ES-I3 (cell line): ENCODE results near the gene ZNF500.

Source experiments
- H3K36me3 ChIP-seq: 2 replicates; pipeline ENCODE4 v1.6.1; 2013; ENCODE audit warnings: mild to moderate bottlenecking, low read length, control low read depth, moderate library complexity; ENCODE audit not compliant: insufficient read depth
- H3K4me1 ChIP-seq: 2 replicates; pipeline ENCODE4 v1.6.1; 2013; ENCODE audit warnings: mild to moderate bottlenecking, control low read depth, low read length; ENCODE audit not compliant: insufficient read depth
- H3K9ac ChIP-seq: 2 replicates; pipeline ENCODE4 v1.6.1; 2013; ENCODE audit warnings: low read depth, mild to moderate bottlenecking, low read length, moderate library complexity
- H3K9me3 ChIP-seq: 2 replicates; pipeline ENCODE4 v1.6.1; 2013; ENCODE audit warnings: mild to moderate bottlenecking, low read length, moderate library complexity; ENCODE audit not compliant: control insufficient read depth, insufficient read depth

Gene ZNF500

DNA sequence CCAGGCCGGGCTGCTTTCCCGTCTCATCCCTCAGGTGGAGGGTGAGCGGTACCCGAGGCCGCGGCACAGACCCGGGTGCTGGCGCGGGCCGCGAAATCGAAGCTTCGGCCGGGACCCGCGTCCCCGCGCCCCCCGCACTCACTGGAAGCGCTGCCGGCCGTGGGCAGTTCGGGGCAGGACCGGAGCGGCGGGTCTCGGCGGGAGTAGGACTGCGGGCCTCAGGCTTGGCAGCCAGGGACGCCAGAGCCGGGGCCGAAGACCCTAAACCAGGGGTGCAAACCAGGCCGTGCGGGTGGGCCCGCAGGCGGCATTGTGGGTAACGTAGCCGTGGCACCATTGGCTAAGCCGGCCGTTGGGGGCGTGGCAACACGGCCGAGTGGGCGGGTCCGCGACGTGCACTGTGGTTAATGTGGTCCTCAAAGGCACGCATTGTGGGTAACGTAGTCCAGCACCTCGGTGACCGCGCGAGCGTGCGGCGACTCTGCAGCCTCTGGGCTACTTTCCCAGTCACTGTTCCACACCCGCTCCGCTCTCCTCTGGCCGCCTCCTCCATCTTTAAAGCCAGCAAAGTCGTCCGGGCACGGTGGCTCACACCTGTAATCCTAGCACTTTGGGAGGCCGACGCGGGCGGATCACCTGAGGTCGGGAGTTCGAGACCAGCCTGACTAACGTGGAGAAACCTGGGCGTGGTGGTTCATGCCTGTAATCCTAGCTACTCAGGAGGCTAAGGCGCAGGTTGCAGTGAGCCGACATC, at the start of gene ZNF500:
Gene ZNF500, minus strand, starts transcription at position 288 of the 754 bp plus-strand sequence. CDS start 1,184 bp downstream, outside the sequence.
- Histone ChIP-seq H3K36me3 (no peaks in the 10 kb centered on the region), H3K9ac (peak within 1 kb of the TSS; percentile 98), H3K9me3 (no peaks in the 10 kb centered on the region), H3K4me1 (no peaks in the 10 kb centered on the region)

DNA sequence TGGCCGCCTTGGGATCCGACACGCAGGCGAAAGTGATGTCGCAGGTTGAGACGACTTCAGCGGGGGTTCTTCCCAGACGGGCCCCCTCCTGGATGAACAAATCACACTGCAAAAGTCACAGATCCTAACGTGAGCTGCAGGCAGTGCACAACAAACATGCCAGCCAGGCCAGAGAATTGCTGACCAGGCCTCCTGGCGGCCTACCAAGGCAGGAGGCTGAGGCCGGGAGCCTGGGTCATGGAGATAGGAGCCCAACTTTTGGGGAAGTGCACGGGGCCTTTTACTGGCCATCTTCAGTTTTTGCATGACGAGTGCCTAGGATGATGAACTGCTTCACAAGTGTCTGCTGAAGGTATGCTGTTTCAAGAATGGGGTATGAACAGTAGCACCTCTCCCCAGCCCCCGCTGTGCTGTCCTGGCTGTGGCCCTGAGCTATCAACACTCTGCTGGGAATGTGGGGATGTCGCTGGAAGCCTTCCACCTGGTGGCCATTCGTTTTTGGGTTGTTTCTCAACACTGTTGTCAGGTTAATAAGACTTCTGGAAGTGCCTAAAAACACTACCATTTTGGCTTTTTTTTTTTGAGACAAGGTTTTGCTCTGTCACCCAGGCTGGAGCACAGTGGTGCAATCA, 47.7 kb upstream of the ZNF500 start:
- H3K4me1 ChIP-seq: no peaks in the 10 kb centered on the region
- no peak overlapping the region for H3K9ac ChIP-seq
- peaks cover 18% of the 10 kb centered on the region for H3K36me3 ChIP-seq

DNA sequence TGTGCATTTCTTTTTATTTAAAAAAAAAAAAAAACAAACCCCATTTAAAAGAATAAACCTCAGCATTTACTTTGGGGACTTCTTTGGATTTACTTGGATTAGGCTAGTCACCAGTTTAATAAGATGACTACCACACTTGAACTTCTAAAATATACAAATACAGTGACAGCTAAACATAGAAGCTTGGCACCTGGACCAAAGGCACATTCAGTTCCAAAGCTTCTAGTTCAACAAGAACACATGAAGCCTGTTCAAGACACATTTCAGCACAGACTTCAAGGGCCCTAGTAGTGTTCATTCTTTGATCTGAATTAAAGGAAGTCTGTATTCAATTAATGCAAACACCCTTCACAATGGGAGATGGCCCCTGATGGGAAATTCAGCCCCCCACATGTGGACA, 47.1 kb upstream of the ZNF500 start:
- no peak overlapping the region for H3K9ac ChIP-seq
- no peaks in the 10 kb centered on the region for H3K4me1 ChIP-seq
- no peaks in the 10 kb centered on the region for H3K9me3 ChIP-seq
- peaks cover 18% of the 10 kb centered on the region for H3K36me3 ChIP-seq

More for the DNA sequence above, 47.7 kb upstream of the ZNF500 start:
- H3K9me3 ChIP-seq: no peaks in the 10 kb centered on the region

DNA sequence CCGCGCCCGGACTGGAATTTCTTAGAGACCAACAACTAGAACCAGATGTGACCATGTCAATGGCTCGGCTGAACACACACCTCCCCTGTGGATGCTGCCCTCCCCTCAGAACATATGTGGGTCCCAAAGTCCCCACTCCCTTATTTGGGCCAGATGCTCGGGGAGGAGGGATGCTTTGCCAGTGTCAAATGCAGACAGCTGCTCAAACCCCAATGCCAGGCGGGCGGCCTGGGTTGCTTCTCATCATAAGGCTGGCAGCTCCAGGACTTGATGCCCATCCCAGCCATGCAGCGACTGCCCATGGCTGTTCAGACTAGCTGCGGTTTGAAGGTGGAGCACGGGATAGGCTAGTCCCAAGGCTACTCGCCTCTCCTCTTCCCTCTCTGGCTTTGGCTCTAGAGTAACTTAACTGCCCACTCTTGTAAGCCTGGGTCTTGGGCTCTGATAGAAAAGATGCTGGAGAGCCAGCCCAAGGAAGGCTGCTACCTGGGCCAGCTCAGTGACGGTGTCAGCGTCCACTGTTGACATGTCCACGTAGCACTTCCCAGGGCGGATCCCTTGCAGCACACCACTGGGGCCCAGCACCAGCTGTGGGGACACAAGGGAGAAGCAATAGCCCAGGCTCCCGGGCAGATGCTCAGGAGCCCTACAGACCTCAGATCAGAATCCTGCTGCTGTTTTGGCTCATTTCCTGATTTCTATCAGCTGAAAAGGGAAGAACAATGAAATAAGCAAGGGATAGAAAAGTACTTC, 46.5 kb upstream of the ZNF500 start:
- Histone ChIP-seq H3K9ac (no peak overlapping the region), H3K4me1 (no peaks in the 10 kb centered on the region), H3K9me3 (no peaks in the 10 kb centered on the region), H3K36me3 (peaks cover 14% of the 10 kb centered on the region)

DNA sequence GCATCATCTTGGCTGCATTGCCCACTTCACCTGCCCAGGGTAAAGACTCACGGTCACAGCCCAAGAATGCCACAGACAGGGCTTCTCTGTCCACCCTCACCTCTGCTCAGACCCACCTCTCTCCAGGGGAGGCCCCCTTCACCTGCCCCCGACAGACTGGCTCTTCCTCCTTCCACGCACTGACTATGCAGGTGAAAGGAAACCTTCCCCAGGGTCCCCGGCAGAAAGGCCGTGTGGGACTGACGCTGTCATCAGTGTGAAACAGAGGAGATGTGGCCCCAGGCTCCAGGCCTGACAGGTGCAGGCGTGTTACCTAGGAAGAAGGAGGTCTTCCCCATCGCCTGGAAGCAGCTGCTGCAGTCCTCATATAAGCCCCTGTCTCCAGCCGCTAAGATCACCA, 44.8 kb upstream of the ZNF500 start:
- H3K9ac ChIP-seq: no peak overlapping the region
- no peaks in the 10 kb centered on the region for H3K9me3 ChIP-seq
- H3K36me3 ChIP-seq: peaks cover 14% of the 10 kb centered on the region
- no peaks in the 10 kb centered on the region for H3K4me1 ChIP-seq

DNA sequence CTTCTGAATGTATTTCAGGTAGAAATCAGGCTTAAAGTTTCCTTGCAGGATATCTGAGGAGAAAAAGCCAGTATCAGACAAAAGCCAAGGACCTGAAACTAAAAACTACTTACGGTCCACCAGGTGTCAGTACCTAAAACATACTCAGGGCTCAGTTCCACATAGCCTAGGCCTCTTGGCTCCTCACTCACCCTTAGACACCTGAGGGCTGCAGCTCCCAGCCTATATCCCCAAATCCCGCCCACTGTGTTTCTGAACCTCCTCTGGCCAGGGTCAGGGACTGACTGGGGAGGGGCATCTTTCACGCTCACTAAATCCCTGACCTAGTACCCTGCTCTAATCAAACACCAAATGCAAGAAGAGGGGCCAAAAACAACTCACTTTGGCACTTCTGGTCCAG, 44.3 kb upstream of the ZNF500 start:
- Histone ChIP-seq H3K4me1 (no peaks in the 10 kb centered on the region), H3K36me3 (peaks cover 14% of the 10 kb centered on the region), H3K9me3 (no peaks in the 10 kb centered on the region), H3K9ac (no peak overlapping the region)

DNA sequence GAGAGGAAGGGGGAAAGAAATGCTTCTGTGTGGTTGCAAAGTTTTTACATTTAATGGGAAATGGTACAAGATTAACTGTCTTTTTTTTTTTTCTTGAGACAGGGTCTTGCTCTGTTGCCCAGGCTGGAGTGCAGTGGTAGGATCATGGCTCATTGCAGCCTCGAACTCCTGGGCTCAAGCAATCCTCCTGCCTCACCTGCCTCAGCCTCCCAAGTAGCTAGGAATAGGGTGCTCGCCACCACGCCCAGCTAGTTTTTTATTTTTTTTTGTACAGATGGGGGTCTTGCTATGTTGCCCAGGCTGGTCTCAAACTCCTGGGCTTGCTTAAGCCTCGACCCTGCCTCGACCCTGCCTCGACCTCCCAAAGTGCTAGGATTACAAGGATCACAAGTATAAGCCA, 39.3 kb upstream of the ZNF500 start:
- H3K36me3 ChIP-seq: peaks cover 8% of the 10 kb centered on the region; the same call in 1 of the 2 replicates

DNA sequence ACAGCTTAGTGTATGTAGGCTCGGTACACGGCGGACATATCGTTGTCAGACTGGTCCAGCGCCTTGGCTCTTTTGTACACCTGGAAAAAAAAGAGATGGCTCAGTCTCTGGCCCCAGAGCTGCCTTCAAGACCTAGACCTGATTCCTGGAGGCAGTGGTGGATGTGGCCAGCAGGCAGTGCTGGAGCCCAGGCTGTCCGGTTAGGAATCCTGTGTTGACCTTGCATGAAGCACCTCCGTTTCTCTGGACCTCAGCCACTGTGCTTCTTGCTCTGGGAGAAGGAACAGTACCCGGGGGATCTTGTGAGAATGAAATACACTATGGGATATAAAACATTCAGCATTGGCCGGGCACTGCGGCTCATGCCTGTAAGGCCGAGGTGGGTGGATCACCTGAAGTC, 38.3 kb upstream of the ZNF500 start:
- H3K9ac ChIP-seq: no peak overlapping the region

More for the DNA sequence above, 39.3 kb upstream of the ZNF500 start:
- Histone ChIP-seq H3K9me3 (no peaks in the 10 kb centered on the region), H3K9ac (no peak overlapping the region), H3K4me1 (no peaks in the 10 kb centered on the region)

DNA sequence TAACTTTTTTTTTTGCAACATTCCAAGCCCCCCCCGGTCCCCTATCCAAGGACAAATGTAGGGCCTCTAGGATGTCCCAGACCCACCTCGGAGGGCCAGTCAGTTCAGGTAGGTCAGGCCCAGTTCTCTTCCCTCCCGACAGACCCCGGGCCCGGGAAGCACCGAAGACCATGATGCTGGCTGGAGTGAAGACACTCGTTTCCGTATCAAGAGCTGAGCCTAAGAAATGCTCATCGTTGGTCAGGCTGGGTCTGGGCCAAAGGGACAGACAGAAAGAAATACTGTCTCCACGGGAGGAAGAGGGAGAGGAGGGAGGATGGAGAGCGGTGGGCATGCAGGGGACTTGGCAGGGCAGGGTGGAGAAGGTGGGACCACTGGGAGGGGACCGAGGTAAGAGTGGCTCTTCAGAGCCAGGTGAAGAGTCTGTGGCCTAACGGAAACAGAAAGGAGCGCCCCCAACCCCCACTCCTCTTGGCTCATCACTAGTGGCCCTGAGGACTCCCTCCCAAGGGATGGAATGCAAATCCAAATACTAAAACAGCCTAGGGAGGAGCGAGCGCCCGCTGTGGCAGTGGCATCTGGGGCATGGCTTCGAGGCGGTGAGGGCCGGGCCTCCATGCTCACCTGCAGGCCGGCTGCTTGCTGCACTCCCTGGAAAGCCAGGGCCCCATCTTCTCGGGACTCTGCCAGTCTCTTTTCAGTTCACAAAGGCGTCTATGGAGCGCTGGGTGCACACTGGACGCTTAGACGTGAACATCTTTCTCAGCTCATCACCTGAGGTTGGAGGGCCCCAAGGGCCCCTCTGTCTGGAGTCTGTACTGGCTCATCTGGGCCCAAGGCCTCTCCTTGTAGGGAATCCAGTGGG, 37.2 kb upstream of the ZNF500 start:
- Histone ChIP-seq H3K36me3 (peaks cover 4% of the 10 kb centered on the region; the same call in 1 of the 2 replicates), H3K4me1 (no peaks in the 10 kb centered on the region), H3K9ac (no peak overlapping the region), H3K9me3 (no peaks in the 10 kb centered on the region)

More for the DNA sequence above, 38.3 kb upstream of the ZNF500 start:
- H3K36me3 ChIP-seq: peaks cover 4% of the 10 kb centered on the region; the same call in 1 of the 2 replicates
- H3K4me1 ChIP-seq: no peaks in the 10 kb centered on the region
- no peaks in the 10 kb centered on the region for H3K9me3 ChIP-seq

DNA sequence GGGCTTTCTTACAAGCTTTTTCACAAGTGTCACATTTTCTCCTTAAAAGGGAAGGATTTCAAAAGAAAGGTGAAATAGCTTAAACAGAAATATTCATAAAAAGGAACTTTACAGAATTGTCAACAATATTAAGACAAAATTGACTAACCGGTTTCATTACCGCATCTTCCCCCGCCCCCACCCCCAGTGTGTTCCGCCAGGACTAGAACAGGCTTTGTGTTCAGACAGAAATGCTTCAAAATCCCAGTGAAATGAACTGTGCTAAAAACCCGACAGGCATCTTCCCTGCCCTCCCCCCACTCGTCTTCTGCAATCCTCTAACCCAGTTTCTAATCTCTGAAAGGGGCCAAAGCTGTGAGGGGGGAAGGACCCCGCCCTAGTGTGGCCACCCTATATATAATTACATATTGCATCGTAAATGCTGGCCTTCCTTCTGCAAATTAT, 36.5 kb upstream of the ZNF500 start:
- H3K4me1 ChIP-seq: no peaks in the 10 kb centered on the region
- H3K36me3 ChIP-seq: peaks cover 4% of the 10 kb centered on the region; the same call in 1 of the 2 replicates
- H3K9me3 ChIP-seq: no peaks in the 10 kb centered on the region
- H3K9ac ChIP-seq: peak overlapping the region; percentile 44

DNA sequence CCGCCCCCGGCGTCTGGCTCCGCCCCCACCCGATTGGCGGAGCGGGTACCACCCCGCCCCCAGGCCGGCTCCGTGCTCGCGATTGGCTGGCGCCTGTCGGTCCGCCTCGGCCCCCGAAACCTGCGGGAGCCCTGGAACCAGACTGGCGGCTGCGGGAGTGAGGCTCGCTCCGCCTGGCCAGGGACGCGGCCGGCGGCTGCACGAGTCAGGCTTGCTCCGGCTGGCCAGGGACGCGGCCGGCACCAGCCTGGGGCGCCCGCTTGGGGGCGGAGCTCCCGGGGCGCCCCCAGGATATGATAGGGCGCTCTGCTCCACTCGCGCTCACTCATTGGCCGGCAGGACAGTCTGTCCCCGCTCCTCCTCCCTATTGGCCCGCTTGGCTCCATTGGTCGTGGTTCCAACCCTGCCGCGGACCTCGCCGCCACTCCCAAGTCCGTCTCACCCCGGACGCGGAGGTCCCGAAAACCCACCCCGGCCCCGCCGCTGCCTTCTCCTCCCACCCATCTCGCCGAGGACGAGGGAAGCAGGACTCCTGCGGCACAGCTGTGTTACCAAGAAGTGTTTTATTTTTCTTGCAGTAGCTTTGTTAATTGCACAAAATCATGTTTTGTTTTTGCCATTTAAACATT, 35.8 kb upstream of the ZNF500 start:
- Histone ChIP-seq H3K9me3 (no peaks in the 10 kb centered on the region), H3K9ac (peak overlapping the region; percentile 44), H3K4me1 (no peaks in the 10 kb centered on the region), H3K36me3 (peaks cover 4% of the 10 kb centered on the region; the same call in 1 of the 2 replicates)

DNA sequence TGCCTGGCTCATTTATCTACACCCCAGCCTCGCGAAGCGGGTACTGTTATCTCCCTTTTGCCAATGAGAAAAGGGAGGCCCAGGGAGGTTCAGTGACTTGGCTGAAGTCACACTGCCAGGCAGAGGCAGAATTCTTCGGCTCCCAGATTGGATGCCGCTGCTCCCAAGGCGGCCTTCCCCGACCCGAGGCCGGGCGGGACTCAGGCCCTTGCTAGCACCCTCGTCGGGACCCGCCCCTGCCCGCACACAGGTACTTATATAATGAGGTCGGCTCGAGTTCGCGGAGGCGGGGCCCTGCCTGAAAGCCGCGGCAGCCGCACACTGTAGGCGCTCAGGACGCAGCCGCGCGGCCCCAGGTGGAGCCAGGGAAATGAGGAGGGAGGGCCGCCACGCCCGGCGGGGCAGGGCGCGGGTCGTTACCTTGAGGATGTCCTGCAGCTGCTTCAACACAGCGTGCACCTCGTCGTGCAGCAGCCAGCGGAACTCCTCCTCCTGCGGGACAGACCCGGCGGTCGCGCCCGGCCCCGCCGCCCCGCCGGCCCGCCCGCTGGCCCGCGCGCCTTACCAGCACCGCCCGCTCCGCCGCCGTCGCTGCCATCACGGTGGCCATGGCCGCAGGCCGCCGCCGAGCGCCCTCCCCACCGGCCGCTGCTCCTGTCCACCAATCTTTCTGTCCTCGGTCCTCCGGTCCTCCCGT, 35.1 kb upstream of the ZNF500 start, which contains the start of gene ROGDI:
Gene ROGDI, minus strand, starts transcription at position 672 of the 697 bp plus-strand sequence. Its CDS starts 62 bp downstream, at position 610.
- no peaks in the 10 kb centered on the region for H3K4me1 ChIP-seq
- H3K36me3 ChIP-seq: no peaks in the 10 kb centered on the region; the same call in 1 of the 2 replicates
- H3K9ac ChIP-seq: peak within 1 kb of the TSS; percentile 44

More for the DNA sequence above, 35.1 kb upstream of the ZNF500 start, which contains the start of gene ROGDI:
- no peaks in the 10 kb centered on the region for H3K9me3 ChIP-seq
